Activated CD8-positive, alpha-beta memory T cell treated with anti-CD3 and anti-CD28 coated beads, Interleukin-2, amount 10 ng/mL, durations not matched to agents 7 days and 5 days (primary cell): Measurements from ENCODE around the gene CERS6. TPM values are rescaled to one million over a fixed set of nuclear protein-coding genes. Genes with fewer than 3 reads are reported as not detected.

Experiments
- ATAC-seq: fragments of 150-1000 bp; cut with Tn5 transposase; one replicate; pipeline ENCODE4 v1.10.0; 2021; ENCODE audit warnings: moderate library complexity
- CTCF ChIA-PET: fragments of 350-600 bp; sonication (Branson Sonifier 250); formaldehyde crosslinking; loops from one replicate; lab custom pipeline; 2021; ENCODE audit warnings: antibody characterized with exemption; lab: Charles Lee
- DNase-seq: peaks from one replicate; pipeline ENCODE4 v3.0.0-alpha.2; 2020
- H3K27ac Mint-ChIP-seq: one replicate; pipeline ENCODE4 v1.8.0; 2021; ENCODE audit warnings: mild to moderate bottlenecking, mixed read lengths
- H3K27me3 Mint-ChIP-seq: one replicate; pipeline ENCODE4 v1.8.0; 2021; ENCODE audit warnings: mixed read lengths
- H3K36me3 Mint-ChIP-seq: one replicate; pipeline ENCODE4 v1.8.0; 2021; ENCODE audit warnings: mild to moderate bottlenecking, mixed read lengths
- H3K4me1 Mint-ChIP-seq: one replicate; pipeline ENCODE4 v1.8.0; 2021; ENCODE audit warnings: mixed read lengths
- H3K4me3 Mint-ChIP-seq: one replicate; pipeline ENCODE4 v1.8.0; 2021; ENCODE audit warnings: mild to moderate bottlenecking, moderate library complexity, mixed read lengths
- H3K9me3 Mint-ChIP-seq: one replicate; pipeline ENCODE4 v1.8.0; 2022; ENCODE audit warnings: low read depth, mixed read lengths
- total RNA-seq, 2 experiments: library from RNA; stranded (reverse); gene quantifications; one replicate each; pipeline ENCODE4 v1.2.3, GENCODE V29; 2021

The CERS6 gene
- total RNA-seq, 2 experiments from 2014 or later: 5.0 to 12.7 TPM

DNA sequence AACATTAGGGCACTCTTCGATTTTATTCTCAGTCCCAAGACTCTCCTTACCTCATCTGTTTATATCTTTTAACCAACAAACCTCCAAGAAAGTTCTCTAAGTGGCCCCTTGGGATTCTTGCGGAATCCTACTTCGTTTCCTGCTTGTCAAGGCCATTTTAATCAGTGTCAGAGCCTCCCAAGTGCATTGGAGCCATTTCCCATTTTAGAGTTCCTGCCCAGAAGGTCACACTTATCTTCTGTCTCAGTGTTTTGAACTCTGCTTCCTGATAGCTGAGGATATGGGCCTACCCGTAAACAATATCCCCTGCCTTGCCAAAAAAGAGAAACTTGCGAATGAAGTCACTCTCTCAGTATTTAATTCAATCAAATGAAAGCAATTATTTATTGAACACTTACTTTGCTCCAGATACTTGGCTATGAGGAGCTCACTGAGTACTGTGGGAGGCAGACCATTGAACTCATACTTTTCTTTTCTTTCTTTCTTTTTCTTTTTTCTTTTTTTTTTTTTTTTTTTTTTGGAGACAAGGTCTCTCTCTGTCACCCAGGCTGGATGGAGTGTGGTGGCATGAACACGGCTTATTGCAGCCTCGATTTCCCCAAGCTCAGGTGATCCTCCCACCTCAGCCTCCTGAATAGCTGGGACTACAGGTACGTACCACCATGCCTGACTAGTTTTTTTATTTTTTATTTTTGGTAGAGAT is 340.7 kb downstream of the CERS6 start:
- CTCF ChIA-PET: no interaction called here
- no peak overlapping the region for H3K27ac Mint-ChIP-seq
- H3K27me3 Mint-ChIP-seq: peaks cover 11% of the 10 kb centered on the region
- no peaks in the 10 kb centered on the region for H3K36me3 Mint-ChIP-seq
- ATAC-seq (no peak), DNase-seq (no peak)
- H3K4me1 Mint-ChIP-seq: peaks cover under 1% of the 10 kb centered on the region
- no peak overlapping the region for H3K4me3 Mint-ChIP-seq
- no peaks in the 10 kb centered on the region for H3K9me3 Mint-ChIP-seq

DNA sequence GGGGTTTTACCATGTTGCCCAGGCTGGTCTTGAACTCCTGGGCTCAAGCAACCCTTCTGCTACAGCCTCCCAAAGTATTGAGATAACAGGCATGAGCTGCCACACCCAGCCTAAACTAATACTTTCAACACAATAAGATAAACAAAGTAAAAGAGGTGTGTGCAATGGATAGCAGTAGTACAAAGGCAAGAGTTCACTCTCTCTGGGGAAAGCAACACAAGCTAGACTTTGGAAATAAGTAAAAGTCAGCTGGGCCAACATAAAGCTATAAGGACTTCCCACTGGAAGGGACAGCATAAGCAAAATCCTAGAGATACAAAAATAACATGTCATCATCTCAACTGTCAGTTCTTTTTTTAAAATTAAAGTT is 341.2 kb downstream of the CERS6 start:
- H3K27me3 Mint-ChIP-seq: peaks cover 11% of the 10 kb centered on the region
- H3K27ac Mint-ChIP-seq: no peak overlapping the region
- CTCF ChIA-PET: no interaction called here
- H3K9me3 Mint-ChIP-seq: no peaks in the 10 kb centered on the region
- no peak for ATAC-seq
- H3K36me3 Mint-ChIP-seq: no peaks in the 10 kb centered on the region
- peaks cover 6% of the 10 kb centered on the region for H3K4me1 Mint-ChIP-seq
- H3K4me3 Mint-ChIP-seq: no peak overlapping the region
- DNase-seq: no peak

DNA sequence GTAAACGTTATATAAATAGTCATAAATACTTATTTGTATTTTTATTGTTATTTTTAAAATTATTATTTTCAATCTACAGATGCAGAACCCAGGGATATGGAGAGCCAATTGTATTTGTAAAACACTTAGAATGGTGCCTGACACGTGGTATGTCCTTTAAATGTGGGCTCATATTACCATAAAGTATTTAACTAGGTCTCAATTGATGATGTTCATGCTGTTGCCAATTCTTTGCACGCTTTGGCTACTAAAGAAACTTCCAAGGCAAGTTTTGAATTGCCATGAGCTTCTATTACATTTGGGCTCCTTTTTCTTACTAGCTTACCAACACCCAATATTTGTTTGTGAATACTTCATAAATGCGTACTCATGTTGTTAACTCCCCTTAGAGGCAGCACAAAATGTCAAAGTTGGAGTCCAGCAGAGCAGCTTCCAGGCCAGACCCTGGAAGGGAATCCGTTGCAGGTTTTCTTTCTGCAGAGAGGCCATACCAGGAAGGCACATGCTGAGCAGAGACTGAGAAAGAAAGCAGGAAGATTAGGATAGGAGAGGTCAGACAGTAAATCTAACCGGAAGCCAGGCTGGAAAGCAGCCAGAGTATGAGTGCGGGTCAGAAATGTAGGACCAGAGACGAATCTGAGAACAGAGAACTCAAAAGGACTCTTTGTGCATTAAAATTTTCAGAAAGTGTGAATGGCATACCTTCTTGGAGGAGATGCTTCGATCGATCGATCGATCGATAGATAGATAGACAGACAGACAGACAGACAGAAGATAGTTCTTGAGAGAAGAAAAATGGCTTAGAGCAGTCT is 342.2 kb downstream of the CERS6 start:
- CTCF ChIA-PET: no interaction called here
- H3K36me3 Mint-ChIP-seq: no peaks in the 10 kb centered on the region
- no peak overlapping the region for H3K27ac Mint-ChIP-seq
- peaks cover 16% of the 10 kb centered on the region for H3K4me1 Mint-ChIP-seq
- H3K4me3 Mint-ChIP-seq: no peak overlapping the region
- H3K9me3 Mint-ChIP-seq: no peaks in the 10 kb centered on the region
- DNase-seq (no peak), ATAC-seq (no peak)
- H3K27me3 Mint-ChIP-seq: peaks cover 11% of the 10 kb centered on the region

DNA sequence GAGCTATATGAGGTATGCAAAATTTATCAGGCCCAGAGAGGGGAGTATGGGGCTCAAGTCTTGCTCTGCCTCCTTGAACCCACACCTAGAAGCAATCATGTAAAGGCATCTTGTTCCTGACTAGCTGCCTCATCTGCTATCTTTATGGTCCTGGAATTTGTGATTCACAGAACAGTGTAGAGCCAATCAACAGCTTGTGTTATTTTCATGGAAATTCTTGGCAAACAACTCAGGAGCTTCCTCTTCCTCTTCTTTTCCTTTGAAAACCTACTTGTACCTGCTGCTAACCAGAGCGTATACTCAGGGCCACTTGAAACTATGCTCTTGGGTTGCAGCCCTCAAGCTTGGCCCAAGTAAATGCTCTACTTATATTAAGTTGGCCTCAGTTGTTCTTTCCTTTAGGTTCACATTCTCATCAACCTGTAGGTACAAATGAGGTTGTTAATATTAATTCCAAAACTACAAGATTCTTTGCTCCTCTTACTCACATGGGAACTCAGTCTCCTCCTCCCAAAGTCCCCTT is 342.9 kb downstream of the CERS6 start:
- CTCF ChIA-PET: no interaction called here
- H3K27me3 Mint-ChIP-seq: peaks cover 7% of the 10 kb centered on the region
- no peaks in the 10 kb centered on the region for H3K36me3 Mint-ChIP-seq
- no peaks in the 10 kb centered on the region for H3K9me3 Mint-ChIP-seq
- ATAC-seq: no peak
- no peak overlapping the region for H3K4me3 Mint-ChIP-seq
- H3K27ac Mint-ChIP-seq: no peak overlapping the region
- H3K4me1 Mint-ChIP-seq: peaks cover 17% of the 10 kb centered on the region
- no peak for DNase-seq

DNA sequence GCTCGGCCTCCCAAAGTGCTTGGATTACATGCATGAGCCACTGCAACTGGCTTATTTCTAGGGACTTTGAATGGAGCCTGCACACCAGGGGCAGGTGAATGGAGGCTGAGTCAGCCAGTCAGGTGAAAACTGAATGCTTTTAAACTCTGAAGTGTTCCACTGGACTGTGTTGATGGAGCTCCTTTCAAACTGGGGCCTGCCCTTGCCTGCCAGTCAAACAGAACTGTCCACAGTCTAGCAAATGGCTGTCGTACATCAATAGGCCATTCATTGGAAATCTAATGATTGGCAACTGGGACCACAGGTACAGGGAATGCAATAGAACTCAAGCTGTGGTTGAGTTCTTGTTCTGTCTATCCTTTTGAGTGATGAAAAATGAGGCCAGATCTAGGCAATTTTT is 345.4 kb downstream of the CERS6 start:
- H3K9me3 Mint-ChIP-seq: no peaks in the 10 kb centered on the region

DNA sequence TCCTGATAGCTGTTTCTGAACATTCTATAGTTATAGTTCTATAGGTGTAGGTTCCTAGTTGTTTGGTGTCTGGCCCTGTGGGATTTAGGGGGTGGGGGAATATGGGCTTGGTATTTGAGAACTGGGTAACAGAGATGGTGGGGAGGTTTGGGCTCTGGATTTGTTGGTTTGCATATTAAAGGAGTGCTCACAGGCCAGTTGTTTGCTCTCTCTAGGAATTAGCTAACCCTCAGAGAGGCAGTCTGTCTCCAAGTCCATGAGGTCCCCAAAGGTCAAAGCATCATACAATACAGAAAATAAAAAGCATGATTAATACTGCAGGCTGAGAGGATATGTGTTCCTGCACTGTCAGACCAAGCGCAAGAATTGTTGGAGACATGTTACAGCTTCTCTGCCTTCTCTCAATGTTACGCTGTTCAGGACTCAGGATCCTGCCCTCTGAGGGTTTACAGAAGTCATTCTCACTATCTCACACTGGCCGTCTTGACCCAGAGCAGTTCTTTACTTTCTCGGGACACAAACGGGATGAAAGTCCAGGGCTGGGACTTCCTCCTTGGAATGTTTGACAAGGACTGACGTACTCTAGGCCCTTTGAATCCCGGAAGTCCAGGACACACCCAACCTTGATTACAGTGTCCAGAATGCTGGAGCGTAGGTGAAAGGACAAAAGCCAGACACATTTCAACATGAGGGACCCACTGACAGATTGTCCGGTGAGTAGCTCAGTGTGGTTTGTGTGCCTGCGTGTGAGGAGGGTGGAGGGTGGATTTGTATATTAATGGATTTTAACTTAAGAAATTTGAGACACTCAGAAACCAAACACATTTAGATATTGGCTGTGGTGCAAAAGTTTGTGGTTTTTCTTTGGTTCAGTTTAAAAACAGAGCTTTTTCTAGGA is 346.1 kb downstream of the CERS6 start, which contains the start of gene NOSTRIN:
Gene NOSTRIN, plus strand, starts transcription at position 677 of the 898 bp plus-strand sequence. Its CDS starts 10 bp downstream, at position 687.
- CTCF ChIA-PET: interaction anchor here (0.9 kb wide), 1 partner anchor 307 kb away, joined by 3 read pairs; no protein-coding TSS in a partner anchor
- peaks cover 17% of the 10 kb centered on the region for H3K4me1 Mint-ChIP-seq
- H3K27ac Mint-ChIP-seq: no peak within 1 kb of the TSS
- H3K4me3 Mint-ChIP-seq: no peak within 1 kb of the TSS
- no peaks in the 10 kb centered on the region for H3K36me3 Mint-ChIP-seq
- H3K9me3 Mint-ChIP-seq: no peaks in the 10 kb centered on the region
- ATAC-seq (no peak), DNase-seq (no peak)
- H3K27me3 Mint-ChIP-seq: peaks cover 10% of the 10 kb centered on the region

More for the DNA sequence above, 345.4 kb downstream of the CERS6 start:
- Mint-ChIP-seq H3K4me3 (no peak overlapping the region), H3K36me3 (no peaks in the 10 kb centered on the region), H3K4me1 (peaks cover 17% of the 10 kb centered on the region), H3K27me3 (peaks cover 10% of the 10 kb centered on the region), H3K27ac (no peak overlapping the region)
- CTCF ChIA-PET: interaction anchor here (0.9 kb wide), 1 partner anchor 308 kb away, joined by 3 read pairs; no protein-coding TSS in a partner anchor
- DNase-seq (no peak), ATAC-seq (no peak)

DNA sequence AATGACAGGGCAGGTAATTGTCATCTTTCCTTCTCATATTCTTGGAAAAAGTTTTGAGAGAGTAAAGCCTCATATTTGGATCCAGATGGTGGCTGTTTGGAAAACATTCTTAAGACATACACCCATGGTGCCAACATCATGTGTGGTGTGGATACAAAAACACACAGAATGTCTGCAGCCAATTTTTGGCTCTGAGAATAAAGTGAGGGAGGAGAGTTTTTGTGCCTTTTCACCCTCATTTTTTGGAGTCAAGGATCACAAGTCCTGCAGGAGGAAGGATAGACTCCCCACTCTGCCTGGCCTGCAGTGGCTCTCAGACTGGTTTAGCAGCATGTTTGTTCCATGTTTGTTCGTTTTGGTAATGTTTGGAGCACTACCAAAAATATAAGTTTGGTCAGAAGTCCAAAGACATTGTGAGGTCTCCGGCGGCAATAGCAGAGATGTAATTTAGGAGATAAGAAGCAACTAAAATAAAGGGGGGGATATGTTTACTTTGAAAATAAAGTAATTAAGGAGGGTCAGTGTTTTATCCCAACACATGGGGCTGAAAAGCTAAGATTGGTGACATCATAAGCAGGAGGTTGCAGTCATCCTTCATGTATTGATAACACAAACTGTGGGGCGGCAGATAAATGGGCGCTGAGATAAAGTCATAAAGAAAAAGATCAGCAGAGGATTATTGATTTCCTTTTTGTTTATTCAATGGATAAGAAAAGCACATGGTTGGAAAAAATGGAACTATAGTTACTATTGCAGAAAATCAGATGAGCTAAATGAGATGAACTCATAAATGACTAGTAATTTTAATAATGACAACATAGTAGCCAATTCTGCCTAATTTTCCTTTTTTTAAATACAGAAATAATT is 347.0 kb downstream of the CERS6 start:
- Mint-ChIP-seq H3K9me3 (no peaks in the 10 kb centered on the region), H3K36me3 (no peaks in the 10 kb centered on the region), H3K27me3 (peaks cover 10% of the 10 kb centered on the region), H3K27ac (no peak overlapping the region), H3K4me1 (peaks cover 17% of the 10 kb centered on the region), H3K4me3 (no peak overlapping the region)
- DNase-seq: no peak
- no peak for ATAC-seq
- CTCF ChIA-PET: no interaction called here

DNA sequence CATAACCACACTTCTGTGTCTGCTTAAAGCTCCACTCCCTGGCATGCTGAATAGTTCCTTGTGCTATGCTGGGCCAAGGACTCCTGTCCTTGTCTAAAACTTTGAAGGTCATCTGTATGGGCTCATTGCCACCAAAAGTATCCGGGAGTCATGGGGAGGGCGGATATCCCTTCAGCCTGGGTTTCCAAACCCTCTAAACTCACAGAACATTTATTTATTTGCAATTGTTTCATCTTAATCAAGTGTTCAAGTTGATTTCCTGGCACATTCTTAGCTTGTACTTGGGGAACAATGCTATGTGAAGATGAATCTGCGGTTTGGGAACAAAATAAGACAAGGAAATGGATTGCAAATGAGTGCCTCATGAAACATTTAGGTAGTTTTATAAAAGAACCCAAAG is 348.1 kb downstream of the CERS6 start:
- Mint-ChIP-seq H3K27ac (no peak overlapping the region), H3K9me3 (no peaks in the 10 kb centered on the region), H3K36me3 (no peaks in the 10 kb centered on the region), H3K4me1 (peaks cover 17% of the 10 kb centered on the region), H3K27me3 (peaks cover 9% of the 10 kb centered on the region), H3K4me3 (no peak overlapping the region)
- ATAC-seq (no peak), DNase-seq (no peak)
- CTCF ChIA-PET: no interaction called here

DNA sequence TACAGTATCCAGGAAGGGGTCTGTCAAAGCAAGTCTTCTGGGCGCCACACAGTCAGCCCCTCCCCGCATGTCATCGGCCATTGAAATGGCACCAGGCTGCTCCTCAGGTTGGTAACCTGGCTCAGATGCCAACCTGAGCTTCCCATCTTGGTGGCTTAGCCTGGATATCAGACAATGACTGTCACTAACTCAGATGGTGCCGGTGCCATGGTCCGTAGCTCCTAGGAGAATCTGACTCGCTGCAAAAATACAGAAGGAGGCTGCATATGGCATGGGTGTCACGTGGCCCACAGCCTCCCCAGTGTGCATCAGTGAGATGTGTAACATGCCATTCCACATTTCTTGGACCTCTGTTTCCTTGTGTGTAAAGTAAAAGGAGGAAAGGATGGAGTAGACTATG is 349.5 kb downstream of the CERS6 start:
- Mint-ChIP-seq H3K4me1 (peaks cover 17% of the 10 kb centered on the region), H3K27ac (no peak overlapping the region), H3K4me3 (no peak overlapping the region), H3K9me3 (no peaks in the 10 kb centered on the region), H3K36me3 (no peaks in the 10 kb centered on the region), H3K27me3 (peaks cover 9% of the 10 kb centered on the region)
- no peak for DNase-seq
- CTCF ChIA-PET: interaction anchor here (1.2 kb wide), 1 partner anchor 19 kb away, joined by 3 read pairs; no protein-coding TSS in a partner anchor
- ATAC-seq: no peak

DNA sequence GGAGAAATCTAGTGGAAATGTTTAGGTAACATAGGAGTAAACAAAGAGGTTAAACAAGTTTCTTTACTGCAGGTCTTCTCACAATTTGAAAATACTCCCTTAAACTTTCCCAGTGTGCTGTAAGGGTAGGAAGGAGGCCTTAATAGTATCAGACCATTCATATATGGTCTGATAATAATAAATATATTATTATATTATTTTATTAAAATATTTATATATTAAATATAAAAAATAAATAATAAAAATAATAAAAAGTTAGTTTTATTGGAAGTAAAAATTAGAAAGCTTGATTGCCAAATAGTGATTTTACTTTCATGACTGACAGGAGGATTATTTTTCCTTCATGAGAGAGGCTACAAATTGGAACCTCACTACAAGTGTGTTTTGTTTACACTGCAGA is 353.5 kb downstream of the CERS6 start:
- CTCF ChIA-PET: no interaction called here
- Mint-ChIP-seq H3K27me3 (peaks cover 9% of the 10 kb centered on the region), H3K4me1 (no peaks in the 10 kb centered on the region), H3K9me3 (no peaks in the 10 kb centered on the region), H3K27ac (no peak overlapping the region), H3K36me3 (no peaks in the 10 kb centered on the region), H3K4me3 (no peak overlapping the region)
- DNase-seq (no peak), ATAC-seq (no peak)

DNA sequence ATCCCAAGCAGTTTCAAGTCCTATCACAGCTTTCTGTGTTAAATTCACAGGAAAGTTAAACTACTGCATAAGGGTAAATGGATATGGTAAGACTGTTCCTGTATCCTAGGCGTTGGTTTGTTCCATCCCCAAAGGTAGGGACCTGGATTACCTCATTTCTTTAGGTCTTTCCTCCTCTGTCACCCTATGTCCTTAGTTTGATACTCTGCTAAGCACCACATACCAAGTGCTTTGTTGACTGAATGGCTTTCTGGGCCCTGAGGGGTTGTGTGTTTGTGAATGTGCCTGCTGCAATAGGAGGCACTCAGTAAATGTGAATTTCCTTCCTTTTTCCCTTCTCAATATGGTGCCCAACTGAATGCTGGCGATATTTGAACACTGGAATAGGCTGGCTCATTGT is 354.2 kb downstream of the CERS6 start:
- H3K36me3 Mint-ChIP-seq: no peaks in the 10 kb centered on the region
- H3K9me3 Mint-ChIP-seq: no peaks in the 10 kb centered on the region
- H3K4me3 Mint-ChIP-seq: no peak overlapping the region
- no peaks in the 10 kb centered on the region for H3K4me1 Mint-ChIP-seq
- CTCF ChIA-PET: no interaction called here
- DNase-seq: no peak
- ATAC-seq: no peak
- H3K27me3 Mint-ChIP-seq: peaks cover 9% of the 10 kb centered on the region
- H3K27ac Mint-ChIP-seq: no peak overlapping the region

DNA sequence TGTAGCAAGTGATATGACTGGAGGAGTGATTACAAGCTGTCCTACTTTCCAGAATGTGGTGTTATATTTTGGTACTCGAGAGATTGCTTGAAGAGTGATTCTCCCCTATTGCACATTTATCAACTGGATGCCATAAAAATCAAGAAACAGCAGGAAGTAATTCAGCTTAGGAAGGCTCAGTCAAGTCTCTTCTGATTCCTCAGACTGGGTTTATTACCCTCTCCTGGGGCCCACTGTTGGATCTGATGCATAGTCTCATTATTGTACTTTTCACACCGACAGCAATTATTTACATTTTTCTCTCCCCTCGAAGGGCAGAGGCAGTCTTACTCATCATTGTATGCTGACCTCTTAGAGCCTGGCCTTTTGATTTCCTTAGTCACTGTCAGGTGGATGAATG is 355.6 kb downstream of the CERS6 start:
- H3K27me3 Mint-ChIP-seq: peaks cover 10% of the 10 kb centered on the region
- ATAC-seq (no peak), DNase-seq (no peak)
- H3K27ac Mint-ChIP-seq: no peak overlapping the region
- H3K9me3 Mint-ChIP-seq: no peaks in the 10 kb centered on the region
- CTCF ChIA-PET: no interaction called here
- no peaks in the 10 kb centered on the region for H3K36me3 Mint-ChIP-seq
- no peak overlapping the region for H3K4me3 Mint-ChIP-seq
- H3K4me1 Mint-ChIP-seq: no peaks in the 10 kb centered on the region
